A673 (cell line): ENCODE results near the gene PABPC4L. TPM values are rescaled to one million over a fixed set of nuclear protein-coding genes. Genes with fewer than 3 reads are reported as not detected.
A peak's percentile ranks its signal among the peaks of the same experiment; 100 is the strongest.

Experiments used
- Bru-seq: library from RNA; stranded (reverse); fragments of 400-500 nt; gene quantifications from one replicate; lab custom pipeline; 2021; lab: Mats Ljungman, UMichigan
- BruChase-seq, 2 experiments: library from RNA; stranded (reverse); fragments of 400-500 nt; gene quantifications; one replicate each; lab custom pipeline; 2021; lab: Mats Ljungman, UMichigan
- BruUV-seq: library from RNA; stranded (reverse); fragments of 400-500 nt; replicated peaks from 2 replicates; lab custom pipeline; 2021; lab: Mats Ljungman, UMichigan
- CTCF ChIA-PET: fragments of 300-600 bp; sonication (Branson Sonifier 250); formaldehyde crosslinking; loops from one replicate; lab custom pipeline; 2022; ENCODE audit warnings: antibody characterized with exemption; lab: Charles Lee
- POLR2A ChIA-PET: fragments of 300-600 bp; sonication (Branson Sonifier 250); formaldehyde crosslinking; loops from one replicate; lab custom pipeline; 2022; ENCODE audit warnings: antibody characterized with exemption; ENCODE audit not compliant: low non-redundant PET; lab: Charles Lee
- DNase-seq: peaks from one replicate; pipeline ENCODE4 v3.0.0-alpha.2; 2015; ENCODE audit warnings: low spot score
- H3K27ac ChIP-seq: fragments of 200-600 bp; sonication (generic); 2 replicates; pipeline ENCODE4 v1.5.1; 2016; ENCODE audit warnings: mixed run types, low read depth, mild to moderate bottlenecking, mixed read lengths, antibody characterized with exemption, low read length; ENCODE audit not compliant: poor library complexity, severe bottlenecking
- H3K27me3 ChIP-seq: fragments of 200-600 bp; sonication (generic); replicated peaks from 2 replicates; pipeline ENCODE4 v1.6.1; 2017; ENCODE audit warnings: mixed run types, low read depth, mild to moderate bottlenecking, mixed read lengths, antibody characterized with exemption, low read length; ENCODE audit not compliant: insufficient read depth, poor library complexity
- H3K36me3 ChIP-seq: fragments of 200-600 bp; sonication (generic); 2 replicates; pipeline ENCODE4 v1.6.1; 2016; ENCODE audit warnings: mixed run types, mild to moderate bottlenecking, mixed read lengths, antibody characterized with exemption, low read length; ENCODE audit not compliant: insufficient read depth, poor library complexity, severe bottlenecking
- H3K4me1 ChIP-seq: fragments of 200-600 bp; sonication (generic); 2 replicates; pipeline ENCODE4 v1.6.1; 2017; ENCODE audit warnings: mixed run types, mild to moderate bottlenecking, mixed read lengths, antibody characterized with exemption, low read length; ENCODE audit not compliant: insufficient read depth, poor library complexity, severe bottlenecking
- H3K4me3 ChIP-seq: fragments of 200-600 bp; sonication (generic); 2 replicates; pipeline ENCODE4 v1.5.1; 2016; ENCODE audit warnings: low read depth, mixed run types, mild to moderate bottlenecking, mixed read lengths, low read length; ENCODE audit not compliant: poor library complexity, severe bottlenecking
- H3K9me3 ChIP-seq: fragments of 200-600 bp; sonication (generic); 2 replicates; pipeline ENCODE4 v1.6.1; 2016; ENCODE audit warnings: mixed run types, low read depth, mild to moderate bottlenecking, mixed read lengths, antibody characterized with exemption, low read length; ENCODE audit not compliant: poor library complexity, severe bottlenecking
- CTCF ChIP-seq: fragments of 300-800, 200-600 bp; sonication (generic); conservative IDR thresholded peaks from 2 replicates; pipeline ENCODE4 v1.5.1; 2017; ENCODE audit warnings: low read depth, mild to moderate bottlenecking, antibody characterized with exemption, low read length, moderate library complexity, mixed read lengths
- EZH2 ChIP-seq: fragments of 200-600 bp; sonication (generic); IDR thresholded peaks from 2 replicates; pipeline ENCODE4 v1.6.1; 2017; ENCODE audit warnings: borderline replicate concordance, low read depth, mild to moderate bottlenecking, mixed read lengths, antibody characterized with exemption, low read length; ENCODE audit not compliant: poor library complexity, severe bottlenecking
- intact Hi-C: fragments of 100-400 bp; cut with micrococcal nuclease; formaldehyde crosslinking; loops from one replicate; pipeline ENCODE4 v1.10.0; 2022; ENCODE audit not compliant: unreplicated experiment
- long read RNA-seq: library from polyadenylated mRNA; stranded (forward); transcript quantifications from one replicate; pipeline ENCODE4 v2.0.0, GENCODE V29; 2022
- total RNA-seq: library from RNA; stranded (reverse); gene quantifications from 2 replicates; pipeline ENCODE4 v1.2.3, GENCODE V29; 2021

Gene PABPC4L
- total RNA-seq: 3.4 and 4.4 TPM in 2 replicates
- percentile 72 among the genes with signal in this experiment for Bru-seq, nascent RNA
- BruChase-seq, experiment 1, labeled RNA remaining after a 2-hour chase: percentile 95 among the genes with signal in this experiment
- percentile 54 among the genes with signal in this experiment for BruChase-seq, experiment 2, labeled RNA remaining after a 6-hour chase
- long read RNA-seq, full-length matches to known transcripts: 2 of 6 reads
- long read RNA-seq, partial matches to known transcripts: 0 of 6 reads
- long read RNA-seq, other reads (novel, unspliced or antisense): 4 of 6 reads

GRCh38 chr4:134201216-134202161, at the start of gene PABPC4L:
PABPC4L (minus strand) TSS chr4:134201789; CDS start chr4:134201019, 770 bp downstream.
- CTCF ChIA-PET: no interaction called here
- no peaks in the 10 kb centered on the region for H3K27me3 ChIP-seq
- peak within 1 kb of the TSS; percentile 58 for H3K4me3 ChIP-seq
- no peaks in the 10 kb centered on the region for H3K9me3 ChIP-seq
- BruUV-seq: no TSS peak
- intact Hi-C loops: no loop called here
- H3K36me3 ChIP-seq: no peaks in the 10 kb centered on the region
- peak within 1 kb of the TSS; percentile 80 for H3K27ac ChIP-seq
- DNase-seq: peak; percentile 81
- peaks cover 6% of the 10 kb centered on the region for H3K4me1 ChIP-seq
- TF ChIP-seq CTCF: no peak
- no peak for TF ChIP-seq EZH2
- POLR2A ChIA-PET: interaction anchor here (0.6 kb wide), 1 partner anchor 210 kb away, joined by 4 read pairs; no protein-coding TSS in a partner anchor

- Histone ChIP-seq H3K4me1 (no peaks in the 10 kb centered on the region), H3K27me3 (no peaks in the 10 kb centered on the region), H3K9me3 (no peaks in the 10 kb centered on the region), H3K4me3 (no peak overlapping the region), H3K27ac (no peak overlapping the region), H3K36me3 (no peaks in the 10 kb centered on the region)
- intact Hi-C loops: no loop called here
- TF ChIP-seq EZH2: no peak
- TF ChIP-seq CTCF: no peak
- POLR2A ChIA-PET: no interaction called here
- DNase-seq: no peak
- CTCF ChIA-PET: no interaction called here
- no TSS peak for BruUV-seq
Measured at GRCh38 chr4:134251322-134251721, 49.7 kb upstream of the PABPC4L start.

GRCh38 chr4:134243742-134244713, 42.4 kb upstream of the PABPC4L start:
- no peaks in the 10 kb centered on the region for H3K9me3 ChIP-seq
- no peak for TF ChIP-seq CTCF
- no peak for TF ChIP-seq EZH2
- intact Hi-C loops: no loop called here

More at GRCh38 chr4:134243742-134244713, 42.4 kb upstream of the PABPC4L start:
- no peak overlapping the region for H3K4me3 ChIP-seq
- POLR2A ChIA-PET: no interaction called here
- no peaks in the 10 kb centered on the region for H3K36me3 ChIP-seq
- no peak for DNase-seq
- CTCF ChIA-PET: no interaction called here
- no peak overlapping the region for H3K27ac ChIP-seq
- H3K4me1 ChIP-seq: no peaks in the 10 kb centered on the region
- H3K27me3 ChIP-seq: no peaks in the 10 kb centered on the region
- no TSS peak for BruUV-seq
